ENCODE measurements around the gene FEZF2.

Gene FEZF2

GRCh38 chr3:62371720-62372591 is 1.4 kb downstream of the FEZF2 start:
- DNase-seq = no peak

- DNase-seq = no peak
These were observed 2.3 kb downstream of the FEZF2 start for GRCh38 chr3:62370858-62371719.

- DNase-seq = no peak
These were observed 3.1 kb downstream of the FEZF2 start for GRCh38 chr3:62370112-62370857.

- DNase-seq = no peak
These were observed 3.9 kb downstream of the FEZF2 start for GRCh38 chr3:62369476-62369743.

- no peak for DNase-seq
These were observed 4.5 kb downstream of the FEZF2 start for GRCh38 chr3:62368705-62369475.

- DNase-seq = no peak
These were observed 5.1 kb downstream of the FEZF2 start for GRCh38 chr3:62368290-62368704.

GRCh38 chr3:62367763-62368195 is 5.6 kb downstream of the FEZF2 start:
- DNase-seq = no peak

- DNase-seq = no peak
These were observed 7.2 kb downstream of the FEZF2 start for GRCh38 chr3:62366126-62366484.

GRCh38 chr3:62365391-62366125 is 7.8 kb downstream of the FEZF2 start:
- DNase-seq = no peak

- no peak for DNase-seq
These were observed 9.2 kb downstream of the FEZF2 start for GRCh38 chr3:62364191-62364590.

- DNase-seq = no peak
These were observed 10.1 kb downstream of the FEZF2 start for GRCh38 chr3:62363275-62363674.

- DNase-seq = no peak
These were observed 11.5 kb downstream of the FEZF2 start for GRCh38 chr3:62361824-62362223.

GRCh38 chr3:62361261-62361660 is 12.1 kb downstream of the FEZF2 start:
- no peak for DNase-seq

- no peak for DNase-seq
These were observed 13.8 kb downstream of the FEZF2 start for GRCh38 chr3:62359531-62359930.

- DNase-seq = no peak
These were observed 17.0 kb downstream of the FEZF2 start for GRCh38 chr3:62356356-62356755.

GRCh38 chr3:62355703-62356102 is 17.6 kb downstream of the FEZF2 start:
- DNase-seq = no peak

- no peak for DNase-seq
These were observed 29.6 kb downstream of the FEZF2 start for GRCh38 chr3:62343755-62344154.

- DNase-seq = no peak
These were observed 38.2 kb downstream of the FEZF2 start for GRCh38 chr3:62335196-62335595.

GRCh38 chr3:62332835-62333244 is 40.5 kb downstream of the FEZF2 start:
- DNase-seq = no peak

- DNase-seq = no peak
These were observed 41.3 kb downstream of the FEZF2 start for GRCh38 chr3:62332017-62332416.

GRCh38 chr3:62329971-62330370 is 43.4 kb downstream of the FEZF2 start:
- DNase-seq = no peak

- no peak for DNase-seq
These were observed 47.5 kb downstream of the FEZF2 start for GRCh38 chr3:62325896-62326295.

Data from NCI-H1417 treated with DMSO at 0.1 percent for 48 hours (cell line).